Bronchial epithelial cell (primary cell): Measurements from ENCODE around the gene RFTN2. TPM values are rescaled to one million over a fixed set of nuclear protein-coding genes. Genes with fewer than 3 reads are reported as not detected.

Experiments
- DNase-seq: peaks from one replicate; pipeline ENCODE4 v3.0.0-alpha.2; 2010; ENCODE audit warnings: low read depth
- FAIRE-seq: peaks from 2 replicates; lab custom pipeline; 2011; peaks lifted over from hg19 to GRCh38; lab: Jason Lieb, UNC
- H3K27me3 ChIP-seq: 2 replicates; pipeline ENCODE4 v1.5.1; 2011; ENCODE audit warnings: low read length; ENCODE audit not compliant: control insufficient read depth, insufficient read depth
- H3K36me3 ChIP-seq: 2 replicates; pipeline ENCODE4 v1.5.1; 2011; ENCODE audit warnings: low read length; ENCODE audit not compliant: control insufficient read depth, insufficient read depth
- H3K4me3 ChIP-seq: 2 replicates; pipeline ENCODE4 v1.5.1; 2011; ENCODE audit warnings: mild to moderate bottlenecking, low read depth, low read length, control low read depth
- total RNA-seq: library from RNA; depleted of rRNA; stranded (reverse); fragments of >200 nt; gene quantifications from 2 replicates; pipeline ENCODE4 v1.2.1, GENCODE V29; 2014
- TF ChIP-seq, protein P1 (sequence below): IDR thresholded peaks from 2 replicates; pipeline ENCODE4 v1.5.1; 2011; ENCODE audit warnings: mild to moderate bottlenecking, moderate library complexity, low read length, control low read depth, inconsistent platforms; ENCODE audit not compliant: insufficient read depth, severe bottlenecking

The RFTN2 gene
- total RNA-seq, 1 donor from 2014 or later = under 0.01 TPM

DNA sequence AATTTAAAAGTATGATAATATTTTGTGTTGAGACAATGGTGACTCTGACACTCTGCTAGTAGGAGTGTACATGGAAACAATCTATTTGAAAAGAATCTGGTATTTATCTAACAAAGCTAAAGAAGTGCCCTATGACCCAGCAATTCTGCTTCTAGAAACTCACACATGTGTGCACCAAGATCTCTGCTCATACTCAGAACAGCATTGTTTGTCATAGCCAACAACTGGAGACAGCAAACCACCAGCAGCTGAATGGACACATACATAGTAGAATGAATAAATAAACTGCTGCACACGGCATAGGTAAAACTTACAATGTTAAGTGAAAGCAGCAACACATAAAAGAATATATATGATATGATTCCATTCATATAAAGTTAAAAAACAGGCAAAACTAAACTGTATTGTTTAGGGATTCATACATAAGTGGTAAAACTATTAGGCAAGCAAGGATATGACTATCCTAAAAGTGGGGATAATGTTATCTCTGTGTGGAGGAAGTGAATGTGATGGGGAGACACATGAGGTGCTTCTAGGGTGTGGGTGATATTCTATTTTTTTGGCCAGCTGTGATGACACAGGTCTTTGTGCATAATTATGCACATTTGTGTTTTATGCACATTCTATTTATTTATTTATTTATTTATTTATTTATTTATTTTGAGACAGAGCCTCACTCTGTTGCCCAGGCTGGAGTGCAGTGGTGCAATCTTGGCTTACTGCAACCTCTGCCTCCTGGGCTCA is 71.1 kb downstream of the RFTN2 start:
- TF ChIP-seq, protein P1, sequence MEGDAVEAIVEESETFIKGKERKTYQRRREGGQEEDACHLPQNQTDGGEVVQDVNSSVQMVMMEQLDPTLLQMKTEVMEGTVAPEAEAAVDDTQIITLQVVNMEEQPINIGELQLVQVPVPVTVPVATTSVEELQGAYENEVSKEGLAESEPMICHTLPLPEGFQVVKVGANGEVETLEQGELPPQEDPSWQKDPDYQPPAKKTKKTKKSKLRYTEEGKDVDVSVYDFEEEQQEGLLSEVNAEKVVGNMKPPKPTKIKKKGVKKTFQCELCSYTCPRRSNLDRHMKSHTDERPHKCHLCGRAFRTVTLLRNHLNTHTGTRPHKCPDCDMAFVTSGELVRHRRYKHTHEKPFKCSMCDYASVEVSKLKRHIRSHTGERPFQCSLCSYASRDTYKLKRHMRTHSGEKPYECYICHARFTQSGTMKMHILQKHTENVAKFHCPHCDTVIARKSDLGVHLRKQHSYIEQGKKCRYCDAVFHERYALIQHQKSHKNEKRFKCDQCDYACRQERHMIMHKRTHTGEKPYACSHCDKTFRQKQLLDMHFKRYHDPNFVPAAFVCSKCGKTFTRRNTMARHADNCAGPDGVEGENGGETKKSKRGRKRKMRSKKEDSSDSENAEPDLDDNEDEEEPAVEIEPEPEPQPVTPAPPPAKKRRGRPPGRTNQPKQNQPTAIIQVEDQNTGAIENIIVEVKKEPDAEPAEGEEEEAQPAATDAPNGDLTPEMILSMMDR = no peak
- DNase-seq (no peak), FAIRE-seq (no peak)
- Histone ChIP-seq H3K4me3 (no peak overlapping the region), H3K27me3 (no peaks in the 10 kb centered on the region), H3K36me3 (no peaks in the 10 kb centered on the region)

- TF ChIP-seq, protein P1 = no peak
- no peak for DNase-seq
- H3K4me3 ChIP-seq = no peak overlapping the region
- H3K36me3 ChIP-seq = no peaks in the 10 kb centered on the region
- H3K27me3 ChIP-seq = no peaks in the 10 kb centered on the region
- no peak for FAIRE-seq
Observed at GRCh38 chr2:197601726-197602125, 73.7 kb downstream of the RFTN2 start.

GRCh38 chr2:197600306-197600705 is 75.1 kb downstream of the RFTN2 start:
- Histone ChIP-seq H3K4me3 (no peak overlapping the region), H3K27me3 (no peaks in the 10 kb centered on the region), H3K36me3 (no peaks in the 10 kb centered on the region)
- TF ChIP-seq, protein P1 = no peak
- FAIRE-seq = no peak
- DNase-seq = no peak

GRCh38 chr2:197599285-197599965 is 76.0 kb downstream of the RFTN2 start:
- Histone ChIP-seq H3K27me3 (no peaks in the 10 kb centered on the region), H3K36me3 (no peaks in the 10 kb centered on the region), H3K4me3 (no peak overlapping the region)
- no peak for FAIRE-seq
- TF ChIP-seq, protein P1 = peak; percentile 55
- peak; percentile 80 for DNase-seq

DNA sequence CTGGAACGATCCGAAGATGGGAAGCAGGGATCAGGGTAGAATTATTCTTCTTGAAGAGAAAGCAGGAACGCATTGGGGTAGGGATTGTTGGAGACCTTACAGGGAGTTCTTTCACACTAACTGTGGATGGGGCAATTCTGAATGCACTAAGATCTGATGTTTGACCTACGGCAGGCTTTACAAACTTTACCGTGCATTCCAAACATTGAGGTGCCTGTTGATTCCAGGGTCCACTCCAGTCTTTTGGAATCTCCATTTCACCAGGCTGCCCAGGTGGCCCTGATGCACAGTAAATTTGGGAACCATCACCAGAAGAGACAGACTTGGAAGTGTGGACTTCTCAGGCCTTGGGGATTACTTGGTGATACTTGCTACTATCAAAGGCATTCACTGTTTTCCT is 76.9 kb downstream of the RFTN2 start:
- DNase-seq = no peak
- Histone ChIP-seq H3K4me3 (no peak overlapping the region), H3K27me3 (no peaks in the 10 kb centered on the region), H3K36me3 (no peaks in the 10 kb centered on the region)
- FAIRE-seq = no peak
- TF ChIP-seq, protein P1 = no peak
